Sigmoid colon (tissue), 4 donors: ENCODE results near the gene PPP1R27.

Experiments used
- CTCF ChIP-seq, 4 experiments: fragments of 450-650 bp in 3 of 4; fragments of 200-600 bp in 1 of 4; IDR thresholded peaks; one replicate each; pipeline ENCODE4 v1.5.1; 2016 to 2019; ENCODE audit warnings: antibody characterized with exemption in 4 of 4, mild to moderate bottlenecking in 3 of 4, moderate library complexity in 2 of 4
- EP300 ChIP-seq, 4 donors: sonication (generic); formaldehyde crosslinking; IDR thresholded peaks; one replicate each; pipeline ENCODE4 v1.6.1; 2017; ENCODE audit warnings: antibody characterized with exemption in 4 of 4
- POLR2A ChIP-seq, 2 donors: fragments of 450-650 bp; IDR thresholded peaks; one replicate each; pipeline ENCODE4 v1.6.1; 2016; ENCODE audit warnings: antibody characterized with exemption in 2 of 2, mild to moderate bottlenecking in 2 of 2, moderate library complexity in 2 of 2
- POLR2AphosphoS5 ChIP-seq, 4 donors: sonication (generic); formaldehyde crosslinking; IDR thresholded peaks; one replicate each; pipeline ENCODE4 v1.6.1; 2017; ENCODE audit warnings: antibody characterized with exemption in 4 of 4

GRCh38 chr17:81845361-81845760 lies 10.5 kb upstream of the PPP1R27 start:
- TF ChIP-seq POLR2AphosphoS5 (IDR thresholded peaks at IDR 0.05) (no peak), CTCF (IDR thresholded peaks at IDR 0.05) (no peak), POLR2A (IDR thresholded peaks at IDR 0.05) (no peak), EP300 (IDR thresholded peaks at IDR 0.05) (no peak)
